Lung (tissue), 12 donors: ENCODE data around the gene MOBP. TPM values are rescaled to one million over a fixed set of nuclear protein-coding genes. Genes with fewer than 3 reads are reported as not detected.

Source experiments
- ATAC-seq: fragments of 200-7000 bp; cut with Tn5 transposase; one replicate; pipeline ENCODE4 v1.9.1; 2020; ENCODE audit warnings: moderate number of reproducible peaks; ENCODE audit not compliant: insufficient read depth, low FRiP score
- DNase-seq, 3 donors: peaks; one replicate each; pipeline ENCODE4 v3.0.0-alpha.2; 2013 to 2017
- H3K27ac ChIP-seq, 2 donors: one replicate each; pipeline ENCODE4 v1.5.1; 2013; ENCODE audit warnings: mild to moderate bottlenecking in 2 of 2, moderate library complexity in 2 of 2, control low read depth in 1 of 2, inconsistent platforms in 1 of 2, low read depth in 1 of 2, low read length in 1 of 2
- H3K27me3 ChIP-seq, 3 donors: one replicate each; pipeline ENCODE4 v1.5.1; 2013; ENCODE audit warnings: low read length in 2 of 3; ENCODE audit not compliant: control insufficient read depth in 3 of 3, insufficient read depth in 3 of 3
- H3K36me3 ChIP-seq, 4 donors: one replicate each; pipeline ENCODE4 v1.5.1; 2013; ENCODE audit warnings: low read length in 4 of 4, mild to moderate bottlenecking in 1 of 4, moderate library complexity in 1 of 4; ENCODE audit not compliant: control insufficient read depth in 4 of 4, insufficient read depth in 4 of 4
- H3K4me1 ChIP-seq, 5 donors: one replicate each; pipeline ENCODE4 v1.5.1; 2013; ENCODE audit warnings: low read length in 5 of 5, mild to moderate bottlenecking in 2 of 5, moderate library complexity in 1 of 5; ENCODE audit not compliant: control insufficient read depth in 5 of 5, insufficient read depth in 5 of 5
- H3K4me3 ChIP-seq: one replicate; pipeline ENCODE4 v1.5.1; 2013; ENCODE audit warnings: mild to moderate bottlenecking, control low read depth, moderate library complexity
- H3K9ac ChIP-seq, 2 donors: one replicate each; pipeline ENCODE4 v1.5.1; 2013; ENCODE audit warnings: low read length in 2 of 2, control low read depth in 1 of 2; ENCODE audit not compliant: insufficient read depth in 1 of 2
- H3K9me3 ChIP-seq, 4 donors: one replicate each; pipeline ENCODE4 v1.5.1; 2013; ENCODE audit warnings: low read length in 3 of 4, mild to moderate bottlenecking in 1 of 4, moderate library complexity in 1 of 4; ENCODE audit not compliant: control insufficient read depth in 4 of 4, insufficient read depth in 3 of 4
- WGBS, 2 donors: extraction: QIAGEN DNeasy Blood & Tissue Kit; methylation state at CpG; one replicate each; pipeline ENCODE4 v1.1.7; 2013; 5-methylcytosine and 5-hydroxymethylcytosine counted together
- polyA plus RNA-seq, 2 donors: library from polyadenylated mRNA; stranded (reverse); fragments of 200-250 nt; gene quantifications; one replicate each; pipeline ENCODE4 v1.2.1, GENCODE V29; 2013
- total RNA-seq, 2 donors: library from RNA; depleted of rRNA in 1 of 2; stranded (reverse); fragments of >200 nt in 1 of 2; gene quantifications; one replicate each; pipeline ENCODE4 v1.2.1, GENCODE V29; 2014 to 2021
- TF ChIP-seq, protein P1 (sequence below): IDR thresholded peaks from 2 replicates; pipeline ENCODE4 v1.5.1; 2012; ENCODE audit warnings: mild to moderate bottlenecking; ENCODE audit errors: control extremely low read depth, extremely low read depth
- donor health status: control.
- donor health status: control.
- donor health status: Bipolar disorder and iron deficiency.
- donor health status: healthy.
- donor health status: DM: yes; HTN: yes; CAD: no.

Gene MOBP
- total and polyA plus RNA-seq, 4 donors = 0.10 to 0.18 (median 0.16) TPM

DNA sequence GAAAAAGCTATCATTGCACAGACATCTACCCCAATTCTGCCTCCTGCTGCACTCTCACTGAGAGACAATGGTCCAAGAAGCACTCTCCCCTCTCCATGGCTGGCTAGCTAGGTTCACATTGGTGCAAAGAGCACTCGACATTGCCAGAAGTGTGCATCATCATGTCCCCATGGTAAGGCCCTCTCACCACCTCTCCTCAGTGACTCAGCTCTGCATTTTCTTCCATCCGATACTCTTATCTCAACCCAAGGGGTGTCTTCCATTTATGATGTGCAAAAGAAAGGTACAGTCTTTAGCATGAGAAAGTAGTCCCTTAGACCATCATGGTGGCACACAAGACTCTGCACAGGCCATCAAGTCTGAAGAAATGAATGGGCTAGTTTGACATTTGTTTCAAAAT lies 46.9 kb upstream of the MOBP start:
- Histone ChIP-seq H3K4me3 (no peak overlapping the region), H3K4me1 (peaks cover 0 to 2% (median 0%) of the 10 kb centered on the region in 5 donors), H3K27ac (no peak overlapping the region), H3K36me3 (no peaks in the 10 kb centered on the region), H3K9me3 (no peaks in the 10 kb centered on the region), H3K27me3 (no peaks in the 10 kb centered on the region), H3K9ac (no peak overlapping the region)
- DNase-seq = no peak
- no peak for ATAC-seq
- 82 to 91% methylated on average over 2 of the region's 2 CpGs for WGBS, 2 donors
- TF ChIP-seq, protein P1, sequence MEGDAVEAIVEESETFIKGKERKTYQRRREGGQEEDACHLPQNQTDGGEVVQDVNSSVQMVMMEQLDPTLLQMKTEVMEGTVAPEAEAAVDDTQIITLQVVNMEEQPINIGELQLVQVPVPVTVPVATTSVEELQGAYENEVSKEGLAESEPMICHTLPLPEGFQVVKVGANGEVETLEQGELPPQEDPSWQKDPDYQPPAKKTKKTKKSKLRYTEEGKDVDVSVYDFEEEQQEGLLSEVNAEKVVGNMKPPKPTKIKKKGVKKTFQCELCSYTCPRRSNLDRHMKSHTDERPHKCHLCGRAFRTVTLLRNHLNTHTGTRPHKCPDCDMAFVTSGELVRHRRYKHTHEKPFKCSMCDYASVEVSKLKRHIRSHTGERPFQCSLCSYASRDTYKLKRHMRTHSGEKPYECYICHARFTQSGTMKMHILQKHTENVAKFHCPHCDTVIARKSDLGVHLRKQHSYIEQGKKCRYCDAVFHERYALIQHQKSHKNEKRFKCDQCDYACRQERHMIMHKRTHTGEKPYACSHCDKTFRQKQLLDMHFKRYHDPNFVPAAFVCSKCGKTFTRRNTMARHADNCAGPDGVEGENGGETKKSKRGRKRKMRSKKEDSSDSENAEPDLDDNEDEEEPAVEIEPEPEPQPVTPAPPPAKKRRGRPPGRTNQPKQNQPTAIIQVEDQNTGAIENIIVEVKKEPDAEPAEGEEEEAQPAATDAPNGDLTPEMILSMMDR = no peak

DNA sequence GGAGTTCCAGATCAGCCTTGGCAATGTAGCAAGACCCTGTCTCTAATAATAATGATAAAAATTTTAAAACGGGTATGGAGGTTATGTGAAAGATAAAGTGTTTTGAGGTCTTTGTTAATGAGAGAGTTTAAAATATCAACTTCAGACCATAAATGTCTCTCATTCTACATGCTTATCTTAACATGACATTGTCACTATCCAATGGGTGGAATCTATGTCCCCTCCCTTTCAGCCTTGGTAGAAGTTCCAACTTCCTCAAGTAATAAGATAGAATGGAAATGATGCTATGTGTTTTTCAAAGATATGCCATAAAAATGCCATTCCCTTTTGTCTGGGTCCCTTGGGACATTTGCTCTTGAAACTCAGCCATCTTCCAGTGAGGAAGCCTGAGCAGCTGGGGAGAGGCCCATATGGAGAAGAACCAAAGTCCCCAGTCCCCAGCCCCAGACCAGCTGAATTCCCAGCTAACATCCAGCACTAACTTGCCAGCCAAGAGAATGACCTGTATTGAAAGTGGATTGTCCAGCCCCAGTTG lies 44.0 kb upstream of the MOBP start:
- 83 to 93% methylated on average over 1 of the region's 1 CpG for WGBS, 2 donors
- H3K36me3 ChIP-seq = no peaks in the 10 kb centered on the region
- no peaks in the 10 kb centered on the region for H3K9me3 ChIP-seq
- TF ChIP-seq, protein P1 = no peak
- no peak overlapping the region for H3K4me3 ChIP-seq
- no peaks in the 10 kb centered on the region for H3K4me1 ChIP-seq
- no peaks in the 10 kb centered on the region for H3K27me3 ChIP-seq
- DNase-seq (no peak), ATAC-seq (no peak)
- no peak overlapping the region for H3K9ac ChIP-seq
- no peak overlapping the region for H3K27ac ChIP-seq

DNA sequence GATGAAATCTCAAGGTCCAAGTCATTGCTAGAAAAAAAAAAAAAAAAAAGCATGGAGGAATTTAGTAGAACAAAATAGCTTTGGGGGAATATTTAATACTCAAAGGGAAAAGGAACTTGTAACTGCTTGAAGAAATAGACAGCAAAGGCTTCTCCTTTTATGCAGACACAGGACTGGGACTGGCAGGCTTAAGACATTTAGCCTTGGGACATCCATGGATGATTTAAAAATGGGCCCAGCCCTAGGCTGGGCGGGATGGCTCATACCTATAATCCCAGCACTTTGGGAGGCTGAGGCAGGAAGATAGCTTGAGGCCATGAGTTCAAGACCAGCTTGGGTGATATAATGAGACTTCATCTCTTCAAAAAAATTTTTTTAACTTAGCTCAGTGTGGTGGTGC lies 41.2 kb upstream of the MOBP start:
- H3K27me3 ChIP-seq = no peaks in the 10 kb centered on the region
- no peaks in the 10 kb centered on the region for H3K9me3 ChIP-seq
- H3K9ac ChIP-seq = no peak overlapping the region
- H3K27ac ChIP-seq = no peak overlapping the region
- H3K36me3 ChIP-seq = no peaks in the 10 kb centered on the region
- TF ChIP-seq, protein P1 = no peak
- ATAC-seq (no peak), DNase-seq (no peak)
- H3K4me3 ChIP-seq = no peak overlapping the region
- 0 to 40% methylated on average over 1 of the region's 1 CpG for WGBS, 2 donors
- no peaks in the 10 kb centered on the region for H3K4me1 ChIP-seq

DNA sequence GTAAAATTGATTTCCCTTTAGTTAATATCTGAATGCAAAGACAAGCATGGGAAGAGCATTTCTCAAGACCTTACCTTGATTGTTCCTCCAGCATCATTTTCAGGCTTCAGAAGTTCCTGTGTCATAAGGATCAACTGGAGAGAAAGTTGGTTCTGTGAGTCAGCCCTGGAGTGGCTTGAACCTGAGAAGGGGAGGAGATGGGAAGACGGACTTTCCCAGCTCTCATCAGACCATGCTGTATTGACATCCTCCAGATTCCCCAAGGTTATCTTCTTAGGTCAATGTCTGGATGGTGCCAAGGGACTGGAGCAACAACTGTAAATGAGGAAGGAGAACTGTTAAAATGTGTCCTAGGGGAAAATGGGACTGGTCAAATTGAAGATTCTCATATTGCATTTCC lies 40.0 kb upstream of the MOBP start:
- DNase-seq = no peak
- Histone ChIP-seq H3K36me3 (no peaks in the 10 kb centered on the region), H3K4me1 (no peaks in the 10 kb centered on the region), H3K9ac (no peak overlapping the region), H3K27me3 (no peaks in the 10 kb centered on the region), H3K9me3 (no peaks in the 10 kb centered on the region), H3K4me3 (no peak overlapping the region), H3K27ac (no peak overlapping the region)
- TF ChIP-seq, protein P1 = no peak
- 85 to 90% methylated on average over 1 of the region's 1 CpG for WGBS, 2 donors
- ATAC-seq = no peak
